DOHH2 (cell line): Measurements from ENCODE around the gene OVOL1.
A peak's percentile ranks its signal among the peaks of the same experiment; 100 is the strongest.

Experiments
- H3F3A ChIP-seq: fragments of 200-600 bp; sonication (generic), shearing (Covaris generic); 2 replicates; pipeline ENCODE4 v1.6.0; 2016; ENCODE audit warnings: antibody characterized with exemption, mild to moderate bottlenecking; ENCODE audit not compliant: control insufficient read depth, insufficient read depth
- H3K27ac ChIP-seq: fragments of 200-600 bp; sonication (generic); 2 replicates; pipeline ENCODE4 v1.5.1; 2014; ENCODE audit warnings: low read depth, mild to moderate bottlenecking, low read length, moderate library complexity
- H3K27me3 ChIP-seq: fragments of 200-600 bp; sonication (generic); 2 replicates; pipeline ENCODE4 v1.6.1; 2014; ENCODE audit warnings: mild to moderate bottlenecking, low read length, mixed read lengths; ENCODE audit not compliant: control insufficient read depth
- H3K36me3 ChIP-seq: fragments of 200-600 bp; sonication (generic); 2 replicates; pipeline ENCODE4 v1.6.1; 2014; ENCODE audit warnings: mild to moderate bottlenecking, low read length, moderate library complexity, mixed read lengths; ENCODE audit not compliant: control insufficient read depth
- H3K4me1 ChIP-seq: fragments of 200-600 bp; sonication (generic); 2 replicates; pipeline ENCODE4 v1.6.1; 2014; ENCODE audit warnings: mild to moderate bottlenecking, low read length, mixed read lengths; ENCODE audit not compliant: control insufficient read depth
- H3K4me2 ChIP-seq: fragments of 200-600 bp; sonication (generic); 2 replicates; pipeline ENCODE4 v1.6.0; 2014; ENCODE audit warnings: mild to moderate bottlenecking, low read length, moderate library complexity
- H3K4me3 ChIP-seq: fragments of 200-600 bp; sonication (generic); 2 replicates; pipeline ENCODE4 v1.5.1; 2014; ENCODE audit warnings: mild to moderate bottlenecking, low read length, mixed read lengths
- H3K79me2 ChIP-seq: fragments of 200-600 bp; sonication (generic); 2 replicates; pipeline ENCODE4 v1.6.1; 2014; ENCODE audit warnings: mild to moderate bottlenecking, low read length, mixed read lengths; ENCODE audit not compliant: control insufficient read depth
- H3K9me2 ChIP-seq: fragments of 200-600 bp; sonication (generic); replicated peaks from 2 replicates; pipeline ENCODE4 v1.6.1; 2014; ENCODE audit warnings: mild to moderate bottlenecking, low read length, mixed read lengths; ENCODE audit not compliant: control insufficient read depth
- H3K9me3 ChIP-seq: fragments of 200-600 bp; sonication (generic); 2 replicates; pipeline ENCODE4 v1.6.1; 2014; ENCODE audit warnings: antibody characterized with exemption, low read length, mixed read lengths; ENCODE audit not compliant: control insufficient read depth, insufficient read depth
- H4K20me1 ChIP-seq: fragments of 200-600 bp; sonication (generic); 2 replicates; pipeline ENCODE4 v1.6.0; 2014; ENCODE audit warnings: low read depth, mild to moderate bottlenecking, antibody characterized with exemption, low read length, moderate library complexity; ENCODE audit not compliant: control insufficient read depth, insufficient read depth
- EZH2phosphoT487 ChIP-seq: fragments of 200-600 bp; sonication (generic); IDR thresholded peaks from 2 replicates; pipeline ENCODE4 v1.6.1; 2017; ENCODE audit warnings: borderline replicate concordance, mild to moderate bottlenecking, antibody characterized with exemption, low read length, moderate library complexity, mixed read lengths
- TF ChIP-seq, protein P1 (sequence below): fragments of 200-600 bp; sonication (generic); IDR thresholded peaks from one replicate; pipeline ENCODE4 v1.5.1; 2014; ENCODE audit warnings: antibody characterized with exemption, mild to moderate bottlenecking, low read depth, low read length; ENCODE audit not compliant: poor library complexity, severe bottlenecking

OVOL1 gene

GRCh38 chr11:65817312-65817834 is 30.5 kb downstream of the OVOL1 start:
- TF ChIP-seq, protein P1, sequence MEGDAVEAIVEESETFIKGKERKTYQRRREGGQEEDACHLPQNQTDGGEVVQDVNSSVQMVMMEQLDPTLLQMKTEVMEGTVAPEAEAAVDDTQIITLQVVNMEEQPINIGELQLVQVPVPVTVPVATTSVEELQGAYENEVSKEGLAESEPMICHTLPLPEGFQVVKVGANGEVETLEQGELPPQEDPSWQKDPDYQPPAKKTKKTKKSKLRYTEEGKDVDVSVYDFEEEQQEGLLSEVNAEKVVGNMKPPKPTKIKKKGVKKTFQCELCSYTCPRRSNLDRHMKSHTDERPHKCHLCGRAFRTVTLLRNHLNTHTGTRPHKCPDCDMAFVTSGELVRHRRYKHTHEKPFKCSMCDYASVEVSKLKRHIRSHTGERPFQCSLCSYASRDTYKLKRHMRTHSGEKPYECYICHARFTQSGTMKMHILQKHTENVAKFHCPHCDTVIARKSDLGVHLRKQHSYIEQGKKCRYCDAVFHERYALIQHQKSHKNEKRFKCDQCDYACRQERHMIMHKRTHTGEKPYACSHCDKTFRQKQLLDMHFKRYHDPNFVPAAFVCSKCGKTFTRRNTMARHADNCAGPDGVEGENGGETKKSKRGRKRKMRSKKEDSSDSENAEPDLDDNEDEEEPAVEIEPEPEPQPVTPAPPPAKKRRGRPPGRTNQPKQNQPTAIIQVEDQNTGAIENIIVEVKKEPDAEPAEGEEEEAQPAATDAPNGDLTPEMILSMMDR: no peak
- TF ChIP-seq EZH2phosphoT487: no peak
- H3K4me3 ChIP-seq: peak overlapping the region; percentile 84
- no peaks in the 10 kb centered on the region for H3K36me3 ChIP-seq

DNA sequence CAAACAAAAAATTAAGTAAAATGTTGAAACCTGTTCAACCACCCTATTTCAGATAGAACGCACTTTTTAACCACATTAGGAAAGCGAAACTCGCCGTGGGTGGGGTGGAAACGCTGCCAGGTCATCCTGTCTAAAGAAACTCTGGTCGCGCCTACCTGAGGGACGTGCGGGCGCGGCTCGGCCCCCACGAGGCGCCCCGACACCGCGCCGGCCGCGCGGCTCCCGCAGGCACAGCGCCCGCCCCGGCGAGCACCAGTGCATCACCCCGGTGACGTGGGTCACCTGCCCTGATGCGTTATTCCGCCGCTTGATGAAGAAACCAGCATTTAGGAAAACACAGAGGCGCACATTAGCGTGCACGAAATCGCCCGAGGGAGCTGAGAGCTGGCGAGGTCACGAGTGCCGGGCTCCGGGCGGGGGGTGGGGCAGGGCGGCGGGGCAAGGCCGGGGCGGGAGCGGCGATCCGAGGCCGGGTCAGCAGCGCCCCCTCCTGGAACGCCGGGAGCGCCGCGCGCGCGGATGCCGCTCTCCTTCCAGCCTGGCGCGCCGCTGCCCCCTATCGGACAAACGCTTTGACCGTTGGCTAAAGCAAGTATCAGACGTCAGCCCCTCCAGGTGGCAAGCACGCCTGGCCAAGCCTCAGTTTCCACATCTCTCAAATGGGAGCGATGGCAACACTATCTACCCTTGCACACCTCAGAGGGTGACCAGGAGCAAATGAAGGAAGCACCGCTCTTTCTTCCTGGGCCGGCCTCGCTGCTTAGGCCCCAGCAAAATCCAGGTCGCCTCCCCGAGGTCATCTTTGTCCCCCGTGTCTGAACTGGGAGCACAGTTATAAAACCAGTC is 31.2 kb downstream of the OVOL1 start:
- no peak for TF ChIP-seq EZH2phosphoT487
- TF ChIP-seq, protein P1: peak; percentile 91
- no peaks in the 10 kb centered on the region for H3F3A ChIP-seq

More at GRCh38 chr11:65817312-65817834, 30.5 kb downstream of the OVOL1 start:
- Histone ChIP-seq H3K27ac (no peak overlapping the region), H3F3A (no peaks in the 10 kb centered on the region), H3K79me2 (no peaks in the 10 kb centered on the region), H3K4me1 (peaks cover 28% of the 10 kb centered on the region), H3K27me3 (peaks cover 6% of the 10 kb centered on the region), H3K4me2 (peak overlapping the region; percentile 70), H3K9me3 (no peaks in the 10 kb centered on the region), H3K9me2 (no peaks in the 10 kb centered on the region), H4K20me1 (no peaks in the 10 kb centered on the region)

DNA sequence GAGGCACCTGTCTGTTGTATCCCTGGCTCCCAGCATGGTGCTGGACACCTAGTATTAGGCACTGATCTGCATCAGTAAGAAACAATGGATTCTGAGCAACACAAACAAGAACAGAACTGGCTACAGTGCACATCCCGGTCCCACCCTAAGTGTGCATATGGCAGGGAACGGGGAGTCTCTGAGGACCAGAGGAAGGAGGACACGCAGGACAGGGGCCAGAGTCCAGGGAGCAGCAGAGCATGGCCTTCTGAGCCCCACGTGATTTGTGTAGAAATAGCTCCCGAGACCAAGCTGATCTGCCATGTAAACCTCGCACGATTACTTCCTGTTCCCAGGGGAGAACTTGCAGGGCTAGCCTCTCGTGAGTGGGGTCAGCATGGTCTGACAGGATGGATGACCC is 34.2 kb downstream of the OVOL1 start:
- H3K79me2 ChIP-seq: no peaks in the 10 kb centered on the region
- no peak for TF ChIP-seq EZH2phosphoT487
- TF ChIP-seq, protein P1: no peak
- H3K9me2 ChIP-seq: no peaks in the 10 kb centered on the region
- no peaks in the 10 kb centered on the region for H3K36me3 ChIP-seq
- no peaks in the 10 kb centered on the region for H3K27me3 ChIP-seq
- H3K4me1 ChIP-seq: peaks cover 28% of the 10 kb centered on the region
- H4K20me1 ChIP-seq: no peaks in the 10 kb centered on the region
- H3K4me3 ChIP-seq: no peak overlapping the region
- H3K4me2 ChIP-seq: no peak overlapping the region
- no peak overlapping the region for H3K27ac ChIP-seq
- H3F3A ChIP-seq: no peaks in the 10 kb centered on the region
- no peaks in the 10 kb centered on the region for H3K9me3 ChIP-seq

More for the DNA sequence above, 31.2 kb downstream of the OVOL1 start:
- H3K4me3 ChIP-seq: peak overlapping the region; percentile 84
- H3K9me3 ChIP-seq: no peaks in the 10 kb centered on the region
- no peaks in the 10 kb centered on the region for H3K9me2 ChIP-seq
- H3K4me1 ChIP-seq: peaks cover 28% of the 10 kb centered on the region
- no peaks in the 10 kb centered on the region for H3K79me2 ChIP-seq
- peak overlapping the region; percentile 70 for H3K4me2 ChIP-seq
- no peak overlapping the region for H3K27ac ChIP-seq
- no peaks in the 10 kb centered on the region for H3K36me3 ChIP-seq
- peaks cover under 1% of the 10 kb centered on the region; the same call in 1 of the 2 replicates for H3K27me3 ChIP-seq
- no peaks in the 10 kb centered on the region for H4K20me1 ChIP-seq
